DND-41 (cell line): ENCODE data around the gene MTR.

Experiments used
- ATAC-seq: fragments of 200-7000 bp; cut with Tn5 transposase; 3 replicates; pipeline ENCODE4 v1.9.1; 2021; ENCODE audit warnings: low read depth; ENCODE audit not compliant: insufficient read depth
- DNase-seq: peaks from one replicate; pipeline ENCODE4 v3.0.0-alpha.2; 2020
- H2AFZ ChIP-seq: 2 replicates; pipeline ENCODE4 v1.6.0; 2012; ENCODE audit warnings: low read depth, low read length
- H3K27ac ChIP-seq: 2 replicates; pipeline ENCODE4 v1.5.1; 2012; ENCODE audit warnings: low read length, inconsistent platforms
- H3K27me3 ChIP-seq: fragments of 200-600 bp; sonication (generic); 2 replicates; pipeline ENCODE4 v1.6.0; 2012; ENCODE audit warnings: low read length, mild to moderate bottlenecking, inconsistent platforms; ENCODE audit not compliant: insufficient read depth, poor library complexity
- H3K36me3 ChIP-seq: 2 replicates; pipeline ENCODE4 v1.5.1; 2012; ENCODE audit warnings: low read length, inconsistent platforms; ENCODE audit not compliant: insufficient read depth
- H3K4me1 ChIP-seq: 2 replicates; pipeline ENCODE4 v1.5.1; 2012; ENCODE audit warnings: mild to moderate bottlenecking, low read length; ENCODE audit not compliant: insufficient read depth
- H3K4me2 ChIP-seq: 2 replicates; pipeline ENCODE4 v1.6.0; 2012; ENCODE audit warnings: mild to moderate bottlenecking, moderate library complexity, low read length, inconsistent platforms; ENCODE audit not compliant: insufficient read depth
- H3K4me3 ChIP-seq, 2 experiments: fragments of 200-600 bp in 1 of 2; shearing (Covaris generic) in 1 of 2; 2 replicates each; pipeline ENCODE4 v1.5.1; 2012 to 2016; ENCODE audit warnings: inconsistent platforms in 2 of 2, low read length in 2 of 2, mild to moderate bottlenecking in 2 of 2, low read depth in 1 of 2, moderate library complexity in 1 of 2
- H3K79me2 ChIP-seq: 2 replicates; pipeline ENCODE4 v1.6.0; 2012; ENCODE audit warnings: low read length, inconsistent platforms; ENCODE audit not compliant: insufficient read depth
- H3K9ac ChIP-seq: 2 replicates; pipeline ENCODE4 v1.6.0; 2012; ENCODE audit warnings: low read depth, mild to moderate bottlenecking, inconsistent platforms, low read length, moderate library complexity
- H3K9me3 ChIP-seq: 2 replicates; pipeline ENCODE4 v1.5.1; 2012; ENCODE audit warnings: low read length, moderate library complexity, mild to moderate bottlenecking, inconsistent platforms; ENCODE audit not compliant: insufficient read depth, severe bottlenecking
- H4K20me1 ChIP-seq: 2 replicates; pipeline ENCODE4 v1.6.0; 2012; ENCODE audit warnings: low read length; ENCODE audit not compliant: insufficient read depth
- CTCF ChIP-seq: IDR thresholded peaks from 2 replicates; pipeline ENCODE4 v1.5.1; 2012; ENCODE audit warnings: borderline replicate concordance, low read length, moderate library complexity, mild to moderate bottlenecking; ENCODE audit not compliant: poor library complexity, severe bottlenecking; ENCODE audit errors: extremely low read depth
- EZH2 ChIP-seq: IDR thresholded peaks from 3 replicates; pipeline ENCODE4 v1.6.1; 2012; ENCODE audit warnings: borderline replicate concordance, low read depth, mild to moderate bottlenecking, moderate library complexity, low read length, inconsistent platforms; ENCODE audit not compliant: severe bottlenecking

Gene MTR

GRCh38 chr1:236888903-236889302, 93.8 kb downstream of the MTR start:
- no peak overlapping the region for H3K27ac ChIP-seq
- H4K20me1 ChIP-seq, result 0 out of 2 replicates have a peak, but pooled peaks cover 3% of the 10 kb centered on the region
- no peaks in the 10 kb centered on the region for H3K9me3 ChIP-seq
- no peaks in the 10 kb centered on the region for H3K4me1 ChIP-seq
- no peaks in the 10 kb centered on the region for H3K79me2 ChIP-seq
- ATAC-seq (no peak), DNase-seq (no peak)
- no peak for TF ChIP-seq CTCF
- TF ChIP-seq EZH2, result no peak
- H3K36me3 ChIP-seq, result peaks cover 95% of the 10 kb centered on the region
- H3K4me2 ChIP-seq, result no peak overlapping the region
- no peak overlapping the region for H3K4me3 ChIP-seq
- no peak overlapping the region for H2AFZ ChIP-seq
- H3K9ac ChIP-seq, result no peak overlapping the region
- no peaks in the 10 kb centered on the region for H3K27me3 ChIP-seq

- no peak overlapping the region for H3K9ac ChIP-seq
- TF ChIP-seq CTCF (no peak), EZH2 (no peak)
- H2AFZ ChIP-seq, result no peak overlapping the region
- peaks cover 3% of the 10 kb centered on the region; the same call in 1 of the 2 replicates for H4K20me1 ChIP-seq
- H3K4me2 ChIP-seq, result no peak overlapping the region
- H3K36me3 ChIP-seq, result peaks cover 100% of the 10 kb centered on the region
- no peak overlapping the region for H3K4me3 ChIP-seq
- DNase-seq (no peak), ATAC-seq (no peak)
- no peak overlapping the region for H3K27ac ChIP-seq
- H3K27me3 ChIP-seq, result no peaks in the 10 kb centered on the region
- H3K4me1 ChIP-seq, result no peaks in the 10 kb centered on the region
- H3K79me2 ChIP-seq, result no peaks in the 10 kb centered on the region
- no peaks in the 10 kb centered on the region for H3K9me3 ChIP-seq
These were observed 95.3 kb downstream of the MTR start for GRCh38 chr1:236890152-236891056.

DNA sequence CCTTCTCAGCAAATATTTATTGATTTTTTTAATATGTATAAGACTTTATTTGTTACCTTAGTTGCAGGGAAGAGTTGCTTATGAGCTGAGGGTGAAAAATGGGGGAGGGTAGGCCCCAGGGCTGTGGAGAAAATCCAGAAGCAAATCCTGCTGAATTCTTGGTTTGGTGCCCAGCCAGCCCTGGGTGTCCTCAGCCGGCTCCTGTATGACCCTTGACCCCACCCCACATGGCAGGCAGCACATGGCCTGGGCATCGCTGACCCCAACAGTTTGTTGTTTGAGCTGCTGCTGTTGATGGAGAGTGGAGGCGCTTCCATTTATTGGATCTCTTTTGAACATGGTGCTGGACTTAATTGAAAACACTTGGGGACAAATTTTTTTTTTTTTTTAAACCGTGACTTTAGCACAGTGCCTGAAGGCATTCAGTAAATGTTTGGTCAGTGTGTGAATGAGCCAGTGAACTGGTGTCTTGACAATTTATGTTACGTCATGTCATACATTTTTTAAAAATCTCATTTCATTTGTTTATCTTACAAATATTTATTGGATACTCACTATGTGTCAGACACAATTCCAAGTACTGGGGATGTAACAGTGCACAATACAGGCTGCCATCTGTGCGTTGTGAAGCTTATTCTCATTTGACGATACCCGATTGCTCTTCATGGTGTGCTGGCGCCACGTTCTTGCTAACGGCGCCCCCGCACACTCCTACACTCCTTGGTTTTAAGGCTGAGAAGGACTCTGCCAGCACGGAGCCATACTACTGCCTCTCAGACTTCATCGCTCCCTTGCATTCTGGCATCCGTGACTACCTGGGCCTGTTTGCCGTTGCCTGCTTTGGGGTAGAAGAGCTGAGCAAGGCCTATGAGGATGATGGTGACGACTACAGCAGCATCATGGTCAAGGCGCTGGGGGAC, 98.8 kb downstream of the MTR start:
- H3K36me3 ChIP-seq, result peaks cover 100% of the 10 kb centered on the region
- no peak for DNase-seq

More for the DNA sequence above, 98.8 kb downstream of the MTR start:
- no peaks in the 10 kb centered on the region for H3K4me1 ChIP-seq
- no peaks in the 10 kb centered on the region for H3K27me3 ChIP-seq
- H4K20me1 ChIP-seq, result peaks cover 3% of the 10 kb centered on the region; the same call in 1 of the 2 replicates
- no peak overlapping the region for H3K27ac ChIP-seq
- no peaks in the 10 kb centered on the region for H3K79me2 ChIP-seq
- H2AFZ ChIP-seq, result no peak overlapping the region
- no peak overlapping the region for H3K4me3 ChIP-seq
- no peak overlapping the region for H3K4me2 ChIP-seq
- no peak; the same call in 2 of the 3 replicates for ATAC-seq
- TF ChIP-seq CTCF (no peak), EZH2 (no peak)
- H3K9me3 ChIP-seq, result no peaks in the 10 kb centered on the region
- no peak overlapping the region for H3K9ac ChIP-seq
